Measurements from ENCODE around the gene ADAMTS8. TPM values are rescaled to one million over a fixed set of nuclear protein-coding genes. Genes with fewer than 3 reads are reported as not detected.
"Not testable (repeated sequence)": the region's sequence is repeated elsewhere in the genome, so short reads cannot be mapped to it uniquely, and the experiment has no call there.

The ADAMTS8 gene
- total and polyA plus RNA-seq, 2 experiments from 2014 or later: 3.8 to 6.6 TPM

GRCh38 chr11:130439876-130440275, 11.5 kb upstream of the ADAMTS8 start:
- Histone ChIP-seq H3K9me3 (ENCODE audit: low read depth) (no peaks in the 10 kb centered on the region), H3K27me3 (no peaks in the 10 kb centered on the region), H3K4me1 (ENCODE audit: low read depth) (peaks cover 5% of the 10 kb centered on the region), H3K27ac (no peak overlapping the region), H3K4me3 (no peak overlapping the region), H3K36me3 (no peaks in the 10 kb centered on the region)
- DNase-seq (ENCODE audit: low read depth in 1 of 2, low spot score in 1 of 2): no peak
- no peak for TF ChIP-seq CTCF (IDR thresholded peaks at IDR 0.05; ENCODE audit: low read depth, low read length)

- no peak for TF ChIP-seq CTCF (IDR thresholded peaks at IDR 0.05; ENCODE audit: low read depth, low read length)
- Histone ChIP-seq H3K27ac (no peak overlapping the region), H3K9me3 (ENCODE audit: low read depth) (no peaks in the 10 kb centered on the region), H3K27me3 (no peaks in the 10 kb centered on the region), H3K36me3 (no peaks in the 10 kb centered on the region), H3K4me3 (no peak overlapping the region), H3K4me1 (ENCODE audit: low read depth) (peaks cover 5% of the 10 kb centered on the region)
- no peak for DNase-seq (ENCODE audit: low read depth in 1 of 2, low spot score in 1 of 2)
Measured at GRCh38 chr11:130439160-130439519, 10.7 kb upstream of the ADAMTS8 start.

GRCh38 chr11:130438401-130439159, 10.2 kb upstream of the ADAMTS8 start:
- H3K4me3 ChIP-seq; H3K36me3 ChIP-seq; DNase-seq (ENCODE audit: low read depth in 1 of 2, low spot score in 1 of 2); H3K4me1 ChIP-seq (ENCODE audit: low read depth); H3K27ac ChIP-seq; H3K9me3 ChIP-seq (ENCODE audit: low read depth); H3K27me3 ChIP-seq: not testable (repeated sequence)

- no peak for TF ChIP-seq CTCF (IDR thresholded peaks at IDR 0.05; ENCODE audit: low read depth, low read length)
- H3K9me3 ChIP-seq (ENCODE audit: low read depth): no peaks in the 10 kb centered on the region
- H3K27ac ChIP-seq: no peak overlapping the region
- peaks cover 5% of the 10 kb centered on the region for H3K4me1 ChIP-seq (ENCODE audit: low read depth)
- no peak for DNase-seq (ENCODE audit: low read depth in 1 of 2, low spot score in 1 of 2)
- no peak overlapping the region for H3K4me3 ChIP-seq
- no peaks in the 10 kb centered on the region for H3K27me3 ChIP-seq
- H3K36me3 ChIP-seq: no peaks in the 10 kb centered on the region
Measured at GRCh38 chr11:130437848-130438247, 9.4 kb upstream of the ADAMTS8 start.

GRCh38 chr11:130436171-130436570, 7.8 kb upstream of the ADAMTS8 start:
- no peak for TF ChIP-seq CTCF (IDR thresholded peaks at IDR 0.05; ENCODE audit: low read depth, low read length)
- no peaks in the 10 kb centered on the region for H3K36me3 ChIP-seq
- H3K27me3 ChIP-seq: no peaks in the 10 kb centered on the region
- no peak overlapping the region for H3K27ac ChIP-seq
- no peak for DNase-seq (ENCODE audit: low read depth in 1 of 2, low spot score in 1 of 2)
- no peaks in the 10 kb centered on the region for H3K9me3 ChIP-seq (ENCODE audit: low read depth)
- no peak overlapping the region for H3K4me3 ChIP-seq
- peaks cover 5% of the 10 kb centered on the region for H3K4me1 ChIP-seq (ENCODE audit: low read depth)

GRCh38 chr11:130435671-130436070, 7.3 kb upstream of the ADAMTS8 start:
- peaks cover 5% of the 10 kb centered on the region for H3K4me1 ChIP-seq (ENCODE audit: low read depth)
- DNase-seq (ENCODE audit: low read depth in 1 of 2, low spot score in 1 of 2): no peak
- H3K4me3 ChIP-seq: no peak overlapping the region
- no peaks in the 10 kb centered on the region for H3K36me3 ChIP-seq
- TF ChIP-seq CTCF (IDR thresholded peaks at IDR 0.05; ENCODE audit: low read depth, low read length): no peak
- no peak overlapping the region for H3K27ac ChIP-seq
- H3K27me3 ChIP-seq: peaks cover 1% of the 10 kb centered on the region
- H3K9me3 ChIP-seq (ENCODE audit: low read depth): no peaks in the 10 kb centered on the region
